T-helper 1 cell (primary cell): ENCODE results near the gene CDH2.

Experiments
- DNase-seq, 5 donors: peaks; one replicate each; pipeline ENCODE4 v3.0.0-alpha.2; 2012 to 2020

The CDH2 gene

DNA sequence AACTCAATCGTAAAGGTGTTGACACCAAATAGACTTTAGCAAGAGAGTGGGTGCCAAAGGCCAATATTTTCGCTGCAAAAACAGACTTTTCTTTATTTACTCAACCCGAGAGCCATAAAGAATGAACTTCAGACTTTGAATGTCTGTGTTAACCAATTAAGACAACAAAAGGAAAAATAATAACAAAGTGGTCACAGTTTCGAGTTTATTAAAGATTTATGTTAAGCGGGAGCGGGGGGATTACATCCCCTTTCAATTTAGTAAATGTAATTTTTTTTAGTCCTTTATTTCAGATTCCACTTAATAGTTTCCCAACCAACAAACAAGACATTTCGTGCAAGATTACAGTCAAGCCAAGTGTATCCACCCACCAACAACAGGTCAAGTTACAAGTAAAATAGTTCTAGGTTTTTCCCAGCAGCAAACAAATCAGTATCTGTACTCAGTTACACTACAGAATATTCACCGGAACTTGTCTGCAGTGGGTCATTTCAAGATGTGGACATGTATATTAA, 9.0 kb downstream of the CDH2 start:
- no peak for DNase-seq

- no peak for DNase-seq
These were observed 12.0 kb downstream of the CDH2 start for GRCh38 chr18:28164771-28165483.

- no peak for DNase-seq
These were observed 13.6 kb downstream of the CDH2 start for GRCh38 chr18:28163201-28163775.

DNA sequence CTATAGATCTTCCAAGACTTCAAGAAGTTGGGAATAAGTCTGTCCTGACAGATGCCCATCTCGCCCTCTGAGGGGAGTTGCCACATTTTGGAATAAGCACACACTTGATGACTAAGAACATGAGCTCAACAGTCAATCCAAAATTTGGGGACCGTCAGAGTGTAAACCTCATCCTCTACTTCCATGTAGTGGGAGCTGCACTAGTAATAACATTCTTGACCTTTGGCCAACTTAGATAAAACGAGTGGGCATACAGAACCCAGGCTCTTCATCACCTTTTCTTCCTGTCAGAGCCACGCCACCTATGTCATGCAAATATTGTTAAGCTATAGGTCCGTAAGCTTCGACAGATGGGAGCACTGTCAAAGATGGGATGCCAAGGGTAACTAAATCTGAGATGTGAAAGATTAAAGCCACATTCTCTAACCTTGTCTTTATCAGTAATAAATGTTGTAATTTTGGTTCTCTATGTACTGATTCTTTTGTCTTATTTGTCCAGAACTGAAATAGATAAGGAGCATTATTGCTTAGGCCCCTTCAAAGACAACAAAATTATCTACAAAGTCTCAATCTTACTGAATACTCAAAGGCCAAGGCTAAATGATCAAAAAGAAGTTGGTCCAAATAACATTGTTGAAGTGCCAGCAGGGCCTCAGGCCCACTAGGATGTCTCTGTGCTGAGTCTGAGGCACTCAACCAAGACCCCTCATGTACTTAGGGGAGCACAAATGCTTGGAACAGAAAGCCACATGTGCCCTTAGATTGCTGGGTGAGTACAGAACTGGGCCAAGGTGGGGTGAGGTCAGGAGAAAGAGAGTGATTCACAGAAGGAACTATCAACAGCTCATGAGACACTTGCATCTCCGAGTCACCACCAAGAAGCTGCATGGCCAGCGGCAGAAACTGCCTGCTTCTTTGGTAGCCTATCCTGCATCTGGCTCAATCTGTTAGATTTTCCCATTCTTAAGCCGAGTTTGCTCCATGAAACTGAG, 15.0 kb downstream of the CDH2 start:
- DNase-seq, result no peak

- DNase-seq, result no peak
These were observed 17.9 kb downstream of the CDH2 start for GRCh38 chr18:28159055-28159454.

DNA sequence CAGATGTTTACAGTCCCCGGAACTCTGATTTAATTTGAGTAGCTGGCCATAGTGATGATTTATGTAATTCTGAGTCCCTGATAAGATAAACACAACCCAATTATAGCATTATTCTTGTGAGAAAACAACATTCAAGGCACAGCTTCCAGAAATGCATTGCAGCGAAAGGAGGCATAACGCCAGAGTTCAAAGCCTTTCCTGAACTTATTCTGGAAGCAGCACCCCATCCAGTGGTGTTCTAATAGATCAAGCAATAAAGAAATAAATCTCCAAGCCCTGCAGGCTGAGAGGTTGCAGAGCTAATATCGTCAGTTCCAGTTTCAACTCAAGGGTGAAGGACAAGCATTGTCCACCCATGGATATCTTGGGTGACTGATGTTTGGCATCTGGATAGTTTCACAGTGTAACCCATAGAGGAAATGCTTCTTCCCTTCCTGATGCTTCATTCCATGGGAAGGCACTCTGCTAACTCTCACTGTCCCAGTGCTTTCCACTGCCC, 18.8 kb downstream of the CDH2 start:
- no peak for DNase-seq

DNA sequence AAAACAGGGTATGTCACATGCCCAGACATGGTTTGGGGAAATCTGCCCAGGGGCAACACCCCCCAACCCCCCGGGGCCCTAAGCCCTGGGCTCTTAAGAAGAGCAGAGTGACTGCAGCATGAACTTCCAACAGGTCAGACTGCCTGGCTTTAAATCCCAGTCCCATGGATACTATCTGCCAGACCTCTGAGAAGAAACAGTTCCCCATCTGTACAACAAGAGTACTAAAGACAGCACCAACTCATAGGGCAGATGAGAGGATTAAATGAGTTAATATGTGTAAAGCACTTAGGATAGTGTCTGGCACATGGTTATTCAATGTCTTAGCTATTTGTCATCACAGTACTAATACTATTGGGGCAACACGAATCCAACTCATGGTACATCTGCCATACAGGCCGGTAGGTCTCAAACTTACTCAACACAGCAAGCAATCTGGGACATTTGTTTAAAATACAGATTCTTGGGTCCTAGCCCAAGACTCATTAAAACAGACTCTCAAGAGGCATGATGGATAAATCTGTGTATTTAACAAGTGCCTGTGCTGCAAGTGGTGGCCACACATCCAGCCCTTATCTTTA, 23.4 kb downstream of the CDH2 start:
- no peak for DNase-seq

DNA sequence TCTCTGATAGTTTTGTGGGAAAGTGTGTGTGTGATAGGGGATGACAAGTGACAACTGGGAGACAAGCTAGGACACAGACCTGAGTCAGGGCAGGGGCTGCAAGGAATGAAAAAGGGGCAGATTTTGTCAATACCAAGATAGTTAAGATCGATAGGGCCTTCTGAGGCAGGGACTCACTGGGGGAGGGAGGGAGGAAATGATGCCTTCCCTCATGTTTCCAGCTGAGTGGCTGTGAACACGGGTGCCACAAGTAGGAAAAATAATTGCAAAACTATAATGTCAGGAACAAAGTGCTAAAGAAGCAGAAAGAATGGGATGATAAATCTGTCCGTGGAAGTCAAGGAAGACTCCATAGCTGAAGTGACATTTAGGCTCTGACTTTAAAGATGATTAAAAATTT, 24.2 kb downstream of the CDH2 start:
- no peak for DNase-seq

DNA sequence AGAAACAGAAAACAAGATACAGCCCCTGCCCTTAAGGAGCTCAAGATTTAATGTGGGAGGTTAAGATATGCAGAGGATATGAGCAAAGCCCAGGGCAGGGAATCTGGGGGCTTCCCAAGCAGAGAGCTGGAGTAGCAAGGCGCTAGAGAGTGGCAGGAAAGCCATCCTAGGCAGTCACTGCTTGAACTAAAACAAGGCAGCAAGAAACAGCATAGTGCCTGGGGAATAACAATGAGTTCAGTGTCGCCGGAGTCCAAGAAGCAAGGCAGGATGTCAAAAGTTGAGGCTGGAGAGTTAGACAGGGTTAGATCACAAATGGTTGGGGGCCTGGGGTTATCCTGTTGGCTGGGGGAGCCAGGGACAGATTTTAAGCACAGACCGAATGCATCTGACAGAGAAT, 24.6 kb downstream of the CDH2 start:
- no peak for DNase-seq

GRCh38 chr18:28151434-28151833, 25.5 kb downstream of the CDH2 start:
- DNase-seq, result no peak

DNA sequence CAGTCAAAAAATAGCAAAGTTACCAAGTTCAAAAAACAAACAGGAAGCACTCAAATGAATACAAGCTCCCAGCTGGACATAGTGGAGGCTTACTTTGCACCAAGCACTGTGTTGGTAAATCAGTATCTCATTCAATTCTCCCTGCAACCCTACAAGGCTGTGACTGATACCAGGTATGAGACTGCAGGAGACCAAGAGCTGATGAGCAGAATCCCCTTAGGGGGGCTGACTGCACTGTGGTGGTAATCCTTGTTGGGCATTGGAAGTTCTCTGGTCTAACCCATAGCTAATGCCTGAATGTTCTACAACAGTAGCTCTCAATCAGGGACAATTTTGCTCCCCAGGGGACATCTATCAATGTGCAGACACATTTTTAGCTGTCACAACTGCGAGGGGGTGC, 26.0 kb downstream of the CDH2 start:
- DNase-seq, result no peak

- DNase-seq, result no peak
These were observed 27.0 kb downstream of the CDH2 start for GRCh38 chr18:28149810-28150420.

- DNase-seq, result no peak
These were observed 29.2 kb downstream of the CDH2 start for GRCh38 chr18:28147674-28148171.

DNA sequence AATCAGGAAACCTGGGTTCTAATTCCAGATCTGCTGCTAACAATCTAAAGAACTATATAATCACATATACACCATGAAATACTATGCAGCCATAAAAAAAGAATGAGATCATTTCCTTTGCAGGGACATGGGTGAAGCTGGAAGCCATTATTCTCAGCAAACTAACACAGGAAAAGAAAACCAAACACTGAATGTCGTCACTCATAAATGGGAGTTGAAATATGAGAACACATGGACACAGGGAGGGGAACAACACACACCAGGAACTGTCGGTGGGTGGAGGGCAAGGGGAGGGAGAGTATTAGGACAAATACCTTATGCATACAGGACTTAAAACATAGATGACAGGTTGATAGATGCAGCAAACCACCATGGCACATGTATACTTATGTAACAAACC, 33.2 kb downstream of the CDH2 start:
- DNase-seq, result no peak

DNA sequence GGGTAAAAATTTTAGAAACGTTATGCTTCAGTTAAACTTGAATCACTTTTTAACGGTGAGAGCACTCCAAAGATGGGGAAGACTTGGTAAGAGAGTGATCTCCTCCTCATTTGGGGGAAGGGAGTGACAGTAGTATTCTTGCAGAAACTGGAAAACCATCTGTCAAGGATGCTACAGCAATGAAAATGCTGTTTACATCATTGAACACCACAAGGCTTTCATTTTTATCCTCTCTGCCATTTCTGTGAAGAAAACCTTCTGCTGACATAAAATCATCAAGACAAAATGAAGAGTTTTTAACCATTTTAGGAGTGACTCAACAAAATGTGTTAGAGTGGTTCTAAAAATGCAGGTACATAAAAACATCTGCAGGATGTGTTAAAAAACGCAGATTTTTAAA, 38.1 kb downstream of the CDH2 start:
- no peak for DNase-seq

DNA sequence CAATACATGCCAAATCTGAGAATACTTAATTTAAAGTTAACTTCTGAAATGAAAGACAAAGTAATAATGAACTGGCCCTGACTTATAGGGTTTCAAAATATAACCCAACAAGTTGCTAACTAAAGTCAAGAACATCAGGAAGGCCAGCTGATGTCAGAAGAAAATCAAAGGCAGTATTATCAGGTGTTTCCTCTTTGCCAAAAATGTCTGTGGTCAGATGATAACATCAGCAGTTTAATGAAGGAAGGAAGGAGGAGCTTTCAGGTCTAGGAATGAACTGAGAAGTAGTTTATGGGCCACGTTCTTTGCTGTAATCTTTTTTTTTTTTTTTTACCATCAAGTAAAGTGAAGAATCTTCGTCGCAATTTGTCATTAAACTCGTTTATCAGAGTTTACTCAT, 40.9 kb downstream of the CDH2 start:
- DNase-seq, result no peak

DNA sequence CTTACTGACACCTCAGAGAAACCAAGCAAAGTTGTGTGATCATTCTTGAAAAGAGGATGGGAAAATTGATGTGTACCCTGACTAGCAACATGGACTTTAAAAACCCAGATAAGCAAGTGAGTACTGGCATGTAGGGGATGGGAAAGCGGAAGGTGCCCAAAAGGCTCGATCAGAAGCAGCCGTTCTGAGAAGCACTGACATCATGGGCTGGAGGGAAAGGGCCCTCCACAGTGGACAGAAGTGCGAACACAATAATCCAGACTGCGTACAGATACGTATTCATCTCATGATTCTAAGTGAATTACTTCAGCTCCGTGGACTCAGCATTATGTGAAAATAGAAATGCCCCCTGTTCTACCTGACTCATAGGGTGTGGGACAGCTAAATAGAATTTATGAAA, 42.2 kb downstream of the CDH2 start:
- DNase-seq, result no peak

DNA sequence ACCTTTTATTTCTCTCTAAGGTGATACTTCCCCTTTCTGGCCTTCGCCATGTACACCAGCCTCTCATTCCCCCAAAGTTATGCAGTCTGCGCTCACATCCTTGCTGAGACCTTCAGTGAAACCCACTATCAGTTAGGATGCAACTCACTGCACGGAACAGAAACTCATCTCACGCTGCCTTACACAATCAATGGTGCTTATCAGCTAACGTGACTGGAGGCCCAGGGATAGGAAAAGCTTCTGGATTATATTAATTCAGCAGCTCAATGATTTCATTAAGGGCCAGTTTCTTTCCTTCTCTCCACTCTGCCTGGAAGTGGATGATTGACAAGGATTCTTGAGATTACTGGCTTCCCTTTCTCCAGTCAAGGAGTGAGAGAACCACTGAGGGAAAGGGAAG, 44.8 kb downstream of the CDH2 start:
- no peak for DNase-seq

- DNase-seq, result no peak
These were observed 48.3 kb downstream of the CDH2 start for GRCh38 chr18:28128659-28128980.

- DNase-seq, result no peak
These were observed 48.9 kb downstream of the CDH2 start for GRCh38 chr18:28127763-28128658.

GRCh38 chr18:28127228-28127627, 49.7 kb downstream of the CDH2 start:
- no peak for DNase-seq
